K562 (cell line): ENCODE results near the gene CCR6.

ENCODE experiments used
- ATF6 ChIP-seq: sonication (generic); formaldehyde crosslinking; IDR thresholded peaks from 2 replicates; pipeline ENCODE4 v1.4.0; 2020; ENCODE audit warnings: mild to moderate bottlenecking, missing genetic modification reagents
- CBFA2T2 ChIP-seq: fragments of 450-650 bp; conservative IDR thresholded peaks from 2 replicates; pipeline ENCODE4 v1.6.1; 2017; ENCODE audit warnings: mild to moderate bottlenecking
- HDAC2 ChIP-seq: fragments of 450-650 bp; IDR thresholded peaks from 2 replicates; pipeline ENCODE4 v1.6.1; 2016; ENCODE audit warnings: mild to moderate bottlenecking
- RAD21 ChIP-seq, 2 experiments: fragments of 250-450 bp in 1 of 2; fragments of 450-650 bp in 1 of 2; sonication (Bioruptor Pico) in 1 of 2; formaldehyde crosslinking in 1 of 2; IDR thresholded peaks in 1 of 2; conservative IDR thresholded peaks in 1 of 2; 2 replicates each; pipeline versions ENCODE4 v1.4.0 to v1.8.0; 2020 to 2022; ENCODE audit warnings: mild to moderate bottlenecking in 2 of 2, moderate library complexity in 1 of 2
- RAD51 ChIP-seq: fragments of 450-650 bp; IDR thresholded peaks from 2 replicates; pipeline ENCODE4 v1.7.1; 2016; ENCODE audit warnings: low read depth, mild to moderate bottlenecking, borderline replicate concordance
- TAF1 ChIP-seq: IDR thresholded peaks from 2 replicates; pipeline ENCODE4 v1.6.1; 2011; ENCODE audit warnings: mild to moderate bottlenecking, low read length, moderate library complexity; ENCODE audit not compliant: insufficient read depth, control insufficient read depth, severe bottlenecking; ENCODE audit errors: extremely low read depth
- ZBTB26 ChIP-seq: fragments of 450-650 bp; formaldehyde crosslinking; IDR thresholded peaks from 2 replicates; pipeline ENCODE4 v1.4.0; 2022; ENCODE audit warnings: missing genetic modification characterization
- ZKSCAN1 ChIP-seq: fragments of 150-350 bp; IDR thresholded peaks from 2 replicates; pipeline ENCODE4 v1.6.1; 2016; ENCODE audit warnings: low read depth, low read length
- ZNF707 ChIP-seq: fragments of 250-450 bp; sonication (Bioruptor Pico); conservative IDR thresholded peaks from 2 replicates; pipeline ENCODE4 v1.8.0; 2022; ENCODE audit warnings: inconsistent platforms, mild to moderate bottlenecking, moderate library complexity

- TF ChIP-seq ATF6 (CRISPR knock-in tag) (no peak), RAD21 (CRISPR knock-in tag; conservative IDR thresholded peaks at IDR 0.05 in 1 of 2, IDR thresholded peaks at IDR 0.05 in 1 of 2) (no peak), ZKSCAN1 (no peak), RAD51 (no peak), ZBTB26 (CRISPR knock-in tag) (no peak), HDAC2 (no peak), ZNF707 (no peak), TAF1 (no peak), CBFA2T2 (no peak)
Measured at GRCh38 chr6:167142433-167142761, 19.5 kb downstream of the CCR6 start.
